Measurements from ENCODE around the gene TUBB4A. TPM values are rescaled to one million over a fixed set of nuclear protein-coding genes. Genes with fewer than 3 reads are reported as not detected.
"Not testable (repeated sequence)": the region's sequence is repeated elsewhere in the genome, so short reads cannot be mapped to it uniquely, and the experiment has no call there.

TUBB4A gene
- 30.8 TPM for polyA plus RNA-seq (2013, experiment 1 of 2)
- 30.4 TPM for polyA plus RNA-seq (2013, experiment 2 of 2)

DNA sequence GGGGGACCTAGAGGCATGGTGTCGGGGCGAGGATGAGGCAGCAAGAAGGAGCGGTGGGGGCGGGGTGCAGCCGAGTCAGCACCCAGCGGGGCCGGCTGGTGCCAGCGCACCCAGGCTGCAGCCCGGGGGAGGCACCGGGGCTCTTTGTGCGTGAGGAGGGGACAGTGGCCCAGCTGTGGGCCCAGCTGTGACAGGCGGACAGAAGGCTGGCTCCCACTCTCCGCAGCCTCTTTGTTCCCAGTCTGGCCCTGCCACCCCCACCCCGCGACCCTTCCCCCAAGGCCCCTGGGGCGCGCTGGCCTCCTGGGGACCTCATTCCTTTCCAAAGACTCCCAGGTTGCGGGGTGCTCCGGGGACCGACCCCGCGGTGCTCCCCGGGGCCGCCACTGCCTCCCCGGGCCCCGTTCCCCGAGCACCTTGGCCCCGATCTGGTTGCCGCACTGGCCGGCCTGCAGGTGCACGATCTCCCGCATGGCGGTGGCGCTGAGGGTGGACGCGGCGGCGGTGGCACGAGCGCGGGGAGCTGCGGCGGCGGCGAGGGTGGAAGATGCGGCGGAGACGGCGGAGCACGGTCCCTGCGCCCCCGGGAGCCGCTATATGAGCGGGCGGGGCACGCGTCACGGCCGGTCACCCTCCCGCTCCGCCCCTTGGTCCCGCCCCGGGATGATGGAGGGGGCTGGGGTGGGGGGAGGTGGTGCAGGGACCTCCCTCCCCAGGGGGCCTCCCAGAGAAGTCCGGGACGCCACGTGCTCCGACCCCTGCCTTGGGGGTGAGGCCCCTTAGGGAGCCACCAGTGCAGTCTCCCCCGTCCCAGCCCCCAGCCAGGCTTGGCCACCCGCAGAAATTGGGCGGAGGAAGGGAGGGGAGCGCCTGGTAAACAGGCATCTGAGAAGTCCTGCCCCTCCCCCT is at the start of gene TUBB4A:
Gene TUBB4A, minus strand, starts transcription at position 570 of the 909 bp plus-strand sequence. Its CDS starts 97 bp downstream, at position 473.
- no CpG with 5 or more reads among the region's 71 CpGs for WGBS, 2 donors (ENCODE audit: extremely low coverage in 2 of 2, insufficient read length in 2 of 2, insufficient replicate concordance in 1 of 2)
- Histone ChIP-seq H3K9me3 (replicated peaks in 1 of 2; ENCODE audit: control insufficient read depth in 2 of 2, insufficient read depth in 1 of 2, low read depth in 1 of 2, low read length in 2 of 2) (peaks cover 0 to 2% of the 10 kb centered on the region in 2 donors), H3K4me3 (ENCODE audit: low read length in 2 of 2) (peak within 1 kb of the TSS; percentile 31 to 97), H3K14ac (ENCODE audit: low read length) (peak within 1 kb of the TSS; percentile 100), H3K23ac (ENCODE audit: low read depth, low read length, poor library complexity) (peak within 1 kb of the TSS; percentile 93), H3K79me1 (ENCODE audit: low read depth, low read length) (no peaks in the 10 kb centered on the region), H3K4me2 (ENCODE audit: insufficient read depth, low read length, poor library complexity, severe bottlenecking) (peak within 1 kb of the TSS; percentile 94), H3K4me1 (ENCODE audit: control insufficient read depth in 2 of 2, insufficient read depth in 1 of 2, low read depth in 1 of 2, low read length in 2 of 2) (peaks cover 0 to 2% of the 10 kb centered on the region in 2 donors), H2AFZ (ENCODE audit: low read length) (peak within 1 kb of the TSS; percentile 93), H3K36me3 (replicated peaks in 1 of 2; ENCODE audit: control insufficient read depth in 2 of 2, insufficient read depth in 2 of 2, low read length in 2 of 2) (peaks cover 0 to 3% of the 10 kb centered on the region in 2 donors), H3K27ac (replicated peaks; ENCODE audit: low read length) (no peak within 1 kb of the TSS), H4K91ac (ENCODE audit: low read depth, low read length, poor library complexity) (peak within 1 kb of the TSS; percentile 85), H2BK15ac (ENCODE audit: low read length) (peak within 1 kb of the TSS; percentile 98), H3K9ac (ENCODE audit: low read depth, low read length, poor library complexity) (peak within 1 kb of the TSS; percentile 97), H2BK12ac (ENCODE audit: low read length) (peak within 1 kb of the TSS; percentile 41), H3K18ac (ENCODE audit: low read length) (peak within 1 kb of the TSS; percentile 95), H2AK5ac (ENCODE audit: low read depth, low read length) (peak within 1 kb of the TSS; percentile 71), H2BK5ac (ENCODE audit: low read length) (no peak within 1 kb of the TSS), H4K8ac (ENCODE audit: low read depth, low read length) (peak within 1 kb of the TSS; percentile 72), H2BK120ac (ENCODE audit: low read depth, low read length) (peak within 1 kb of the TSS; percentile 74), H3K4ac (ENCODE audit: low read length) (no peak within 1 kb of the TSS), H3K27me3 (ENCODE audit: control insufficient read depth in 3 of 3, insufficient read depth in 3 of 3, low read depth in 1 of 3, low read length in 3 of 3) (peaks cover 2 to 52% (median 11%) of the 10 kb centered on the region in 3 experiments)
- no peak for DNase-seq (ENCODE audit: low spot score)

GRCh38 chr19:6551091-6551490 is 49.0 kb upstream of the TUBB4A start:
- no CpG with 5 or more reads among the region's 3 CpGs for WGBS, 2 donors (ENCODE audit: extremely low coverage in 2 of 2, insufficient read length in 2 of 2, insufficient replicate concordance in 1 of 2)
- no peak overlapping the region for H3K23ac ChIP-seq (ENCODE audit: low read depth, low read length, poor library complexity)
- H3K18ac ChIP-seq (ENCODE audit: low read length) = peak overlapping the region; percentile 48
- DNase-seq (ENCODE audit: low spot score) = no peak
- peaks cover 0 to 14% (median 0%) of the 10 kb centered on the region in 3 experiments for H3K27me3 ChIP-seq (ENCODE audit: control insufficient read depth in 3 of 3, insufficient read depth in 3 of 3, low read depth in 1 of 3, low read length in 3 of 3)
- H3K4me2 ChIP-seq (ENCODE audit: insufficient read depth, low read length, poor library complexity, severe bottlenecking) = no peak overlapping the region
- H2AK5ac ChIP-seq (ENCODE audit: low read depth, low read length) = no peak overlapping the region
- no peak overlapping the region for H3K4ac ChIP-seq (ENCODE audit: low read length)
- no peaks in the 10 kb centered on the region for H3K79me1 ChIP-seq (ENCODE audit: low read depth, low read length)
- peak overlapping the region; percentile 5 for H2BK120ac ChIP-seq (ENCODE audit: low read depth, low read length)
- H4K8ac ChIP-seq (ENCODE audit: low read depth, low read length) = no peak overlapping the region
- H3K27ac ChIP-seq (replicated peaks; ENCODE audit: low read length) = no peak overlapping the region
- peak overlapping the region; percentile 89 for H2AFZ ChIP-seq (ENCODE audit: low read length)
- H3K36me3 ChIP-seq (replicated peaks in 1 of 2; ENCODE audit: control insufficient read depth in 2 of 2, insufficient read depth in 2 of 2, low read length in 2 of 2) = no peaks in the 10 kb centered on the region
- peaks cover 0 to 3% of the 10 kb centered on the region in 2 donors for H3K4me1 ChIP-seq (ENCODE audit: control insufficient read depth in 2 of 2, insufficient read depth in 1 of 2, low read depth in 1 of 2, low read length in 2 of 2)
- no peak overlapping the region for H3K14ac ChIP-seq (ENCODE audit: low read length)
- H3K9ac ChIP-seq (ENCODE audit: low read depth, low read length, poor library complexity) = no peak overlapping the region
- no peak overlapping the region for H2BK5ac ChIP-seq (ENCODE audit: low read length)
- H3K9me3 ChIP-seq (replicated peaks in 1 of 2; ENCODE audit: control insufficient read depth in 2 of 2, insufficient read depth in 1 of 2, low read depth in 1 of 2, low read length in 2 of 2) = no peaks in the 10 kb centered on the region
- H4K91ac ChIP-seq (ENCODE audit: low read depth, low read length, poor library complexity) = no peak overlapping the region
- H2BK15ac ChIP-seq (ENCODE audit: low read length) = no peak overlapping the region
- no peak overlapping the region for H2BK12ac ChIP-seq (ENCODE audit: low read length)
- H3K4me3 ChIP-seq (ENCODE audit: low read length in 2 of 2) = no peak overlapping the region

- not testable (repeated sequence) for H3K23ac ChIP-seq (ENCODE audit: low read depth, low read length, poor library complexity); H3K9me3 ChIP-seq (replicated peaks in 1 of 2; ENCODE audit: control insufficient read depth in 2 of 2, insufficient read depth in 1 of 2, low read depth in 1 of 2, low read length in 2 of 2); H4K8ac ChIP-seq (ENCODE audit: low read depth, low read length); H3K9ac ChIP-seq (ENCODE audit: low read depth, low read length, poor library complexity); DNase-seq (ENCODE audit: low spot score); H3K36me3 ChIP-seq (replicated peaks in 1 of 2; ENCODE audit: control insufficient read depth in 2 of 2, insufficient read depth in 2 of 2, low read length in 2 of 2); H3K14ac ChIP-seq (ENCODE audit: low read length); H2AK5ac ChIP-seq (ENCODE audit: low read depth, low read length); H2BK15ac ChIP-seq (ENCODE audit: low read length); H2BK5ac ChIP-seq (ENCODE audit: low read length); H3K4ac ChIP-seq (ENCODE audit: low read length); H3K4me2 ChIP-seq (ENCODE audit: insufficient read depth, low read length, poor library complexity, severe bottlenecking); H4K91ac ChIP-seq (ENCODE audit: low read depth, low read length, poor library complexity); H2BK12ac ChIP-seq (ENCODE audit: low read length); H3K4me1 ChIP-seq (ENCODE audit: control insufficient read depth in 2 of 2, insufficient read depth in 1 of 2, low read depth in 1 of 2, low read length in 2 of 2); H3K18ac ChIP-seq (ENCODE audit: low read length); H3K4me3 ChIP-seq (ENCODE audit: low read length in 2 of 2); H3K27ac ChIP-seq (replicated peaks; ENCODE audit: low read length); H3K79me1 ChIP-seq (ENCODE audit: low read depth, low read length)
- Histone ChIP-seq H2AFZ (ENCODE audit: low read length) (peak overlapping the region; percentile 89), H2BK120ac (ENCODE audit: low read depth, low read length) (peak overlapping the region; percentile 5), H3K27me3 (ENCODE audit: control insufficient read depth in 3 of 3, insufficient read depth in 3 of 3, low read depth in 1 of 3, low read length in 3 of 3) (peaks cover 0 to 14% (median 0%) of the 10 kb centered on the region in 3 experiments)
- WGBS, 2 donors (ENCODE audit: extremely low coverage in 2 of 2, insufficient read length in 2 of 2, insufficient replicate concordance in 1 of 2) = no CpG with 5 or more reads among the region's 6 CpGs
These were observed 48.6 kb upstream of the TUBB4A start for GRCh38 chr19:6550679-6551078.

- no peak overlapping the region for H3K4me3 ChIP-seq (ENCODE audit: low read length in 2 of 2)
- H3K9me3 ChIP-seq (replicated peaks in 1 of 2; ENCODE audit: control insufficient read depth in 2 of 2, insufficient read depth in 1 of 2, low read depth in 1 of 2, low read length in 2 of 2) = no peaks in the 10 kb centered on the region
- H3K27me3 ChIP-seq (ENCODE audit: control insufficient read depth in 3 of 3, insufficient read depth in 3 of 3, low read depth in 1 of 3, low read length in 3 of 3) = no peaks in the 10 kb centered on the region
- no peak overlapping the region for H2BK15ac ChIP-seq (ENCODE audit: low read length)
- H4K91ac ChIP-seq (ENCODE audit: low read depth, low read length, poor library complexity) = no peak overlapping the region
- no peak overlapping the region for H2BK12ac ChIP-seq (ENCODE audit: low read length)
- H3K4me2 ChIP-seq (ENCODE audit: insufficient read depth, low read length, poor library complexity, severe bottlenecking) = no peak overlapping the region
- no peak overlapping the region for H3K9ac ChIP-seq (ENCODE audit: low read depth, low read length, poor library complexity)
- DNase-seq (ENCODE audit: low spot score) = no peak
- H3K14ac ChIP-seq (ENCODE audit: low read length) = no peak overlapping the region
- H3K36me3 ChIP-seq (replicated peaks in 1 of 2; ENCODE audit: control insufficient read depth in 2 of 2, insufficient read depth in 2 of 2, low read length in 2 of 2) = no peaks in the 10 kb centered on the region
- H2AFZ ChIP-seq (ENCODE audit: low read length) = no peak overlapping the region
- H2BK5ac ChIP-seq (ENCODE audit: low read length) = no peak overlapping the region
- H2AK5ac ChIP-seq (ENCODE audit: low read depth, low read length) = no peak overlapping the region
- no peak overlapping the region for H3K23ac ChIP-seq (ENCODE audit: low read depth, low read length, poor library complexity)
- no CpG with 5 or more reads among the region's 11 CpGs for WGBS, 2 donors (ENCODE audit: extremely low coverage in 2 of 2, insufficient read length in 2 of 2, insufficient replicate concordance in 1 of 2)
- no peak overlapping the region for H4K8ac ChIP-seq (ENCODE audit: low read depth, low read length)
- H3K4ac ChIP-seq (ENCODE audit: low read length) = no peak overlapping the region
- H3K4me1 ChIP-seq (ENCODE audit: control insufficient read depth in 2 of 2, insufficient read depth in 1 of 2, low read depth in 1 of 2, low read length in 2 of 2) = no peaks in the 10 kb centered on the region
- no peak overlapping the region for H2BK120ac ChIP-seq (ENCODE audit: low read depth, low read length)
- H3K27ac ChIP-seq (replicated peaks; ENCODE audit: low read length) = no peak overlapping the region
- no peaks in the 10 kb centered on the region for H3K79me1 ChIP-seq (ENCODE audit: low read depth, low read length)
- no peak overlapping the region for H3K18ac ChIP-seq (ENCODE audit: low read length)
These were observed 41.8 kb upstream of the TUBB4A start for GRCh38 chr19:6543866-6544347.
